ENCODE data around the gene GLB1L2. TPM values are rescaled to one million over a fixed set of nuclear protein-coding genes. Genes with fewer than 3 reads are reported as not detected.

Gene GLB1L2
- total RNA-seq, 1 donor from 2014 or later: 11.9 TPM

DNA sequence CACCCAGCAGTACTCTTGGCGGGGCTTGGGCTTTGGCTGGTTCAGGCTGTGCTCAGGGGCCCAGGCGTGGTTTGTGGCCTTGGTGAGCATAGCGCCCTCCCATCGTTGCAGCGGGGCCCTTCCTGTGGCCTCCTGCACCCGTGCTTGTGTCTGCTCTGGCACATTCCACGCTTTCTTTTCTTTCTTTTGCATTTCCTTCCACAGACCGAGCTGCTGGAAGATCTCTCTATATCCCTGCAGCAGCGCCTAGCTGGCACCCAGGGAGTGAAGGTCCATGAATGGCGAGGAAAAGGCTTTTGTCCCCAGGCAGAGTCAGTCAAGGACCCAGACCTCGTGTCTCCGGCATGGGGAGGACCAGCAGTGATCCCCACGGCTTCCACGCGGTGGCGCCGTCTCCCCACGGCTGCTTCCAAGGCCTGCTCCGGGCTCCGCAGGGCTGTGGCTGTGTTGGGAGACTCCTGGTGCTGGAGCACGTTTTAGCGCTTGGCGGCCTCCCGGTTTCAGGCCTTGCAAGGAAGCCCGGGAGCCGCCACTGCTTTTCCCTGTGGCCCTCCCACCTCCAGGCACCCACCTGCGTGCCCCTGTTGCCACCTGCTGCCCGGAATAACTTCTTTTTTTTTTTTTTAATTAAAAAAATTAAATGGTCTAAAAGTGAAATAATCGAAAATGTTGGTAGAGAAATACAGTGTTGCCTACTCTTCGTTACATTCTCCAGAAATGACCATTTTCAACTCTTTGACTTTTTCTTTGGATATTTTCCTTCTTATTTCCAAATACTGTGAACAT, 28.5 kb downstream of the GLB1L2 start:
- no peaks in the 10 kb centered on the region for H3K9me3 Mint-ChIP-seq (ENCODE audit: low read depth)
- TF ChIP-seq, protein P1, sequence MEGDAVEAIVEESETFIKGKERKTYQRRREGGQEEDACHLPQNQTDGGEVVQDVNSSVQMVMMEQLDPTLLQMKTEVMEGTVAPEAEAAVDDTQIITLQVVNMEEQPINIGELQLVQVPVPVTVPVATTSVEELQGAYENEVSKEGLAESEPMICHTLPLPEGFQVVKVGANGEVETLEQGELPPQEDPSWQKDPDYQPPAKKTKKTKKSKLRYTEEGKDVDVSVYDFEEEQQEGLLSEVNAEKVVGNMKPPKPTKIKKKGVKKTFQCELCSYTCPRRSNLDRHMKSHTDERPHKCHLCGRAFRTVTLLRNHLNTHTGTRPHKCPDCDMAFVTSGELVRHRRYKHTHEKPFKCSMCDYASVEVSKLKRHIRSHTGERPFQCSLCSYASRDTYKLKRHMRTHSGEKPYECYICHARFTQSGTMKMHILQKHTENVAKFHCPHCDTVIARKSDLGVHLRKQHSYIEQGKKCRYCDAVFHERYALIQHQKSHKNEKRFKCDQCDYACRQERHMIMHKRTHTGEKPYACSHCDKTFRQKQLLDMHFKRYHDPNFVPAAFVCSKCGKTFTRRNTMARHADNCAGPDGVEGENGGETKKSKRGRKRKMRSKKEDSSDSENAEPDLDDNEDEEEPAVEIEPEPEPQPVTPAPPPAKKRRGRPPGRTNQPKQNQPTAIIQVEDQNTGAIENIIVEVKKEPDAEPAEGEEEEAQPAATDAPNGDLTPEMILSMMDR (IDR thresholded peaks at IDR 0.05; ENCODE audit: unreplicated experiment): peak; percentile 95
- H3K36me3 Mint-ChIP-seq (ENCODE audit: insufficient read depth): no peaks in the 10 kb centered on the region
- peak; percentile 92 for DNase-seq (ENCODE audit: low spot score, unreplicated experiment)
- H3K27me3 Mint-ChIP-seq: peaks cover 14% of the 10 kb centered on the region
- no peak overlapping the region for H3K27ac Mint-ChIP-seq
- H3K4me1 Mint-ChIP-seq (ENCODE audit: low read depth): peaks cover 3% of the 10 kb centered on the region
- H3K4me3 Mint-ChIP-seq (ENCODE audit: low read depth): no peak overlapping the region

DNA sequence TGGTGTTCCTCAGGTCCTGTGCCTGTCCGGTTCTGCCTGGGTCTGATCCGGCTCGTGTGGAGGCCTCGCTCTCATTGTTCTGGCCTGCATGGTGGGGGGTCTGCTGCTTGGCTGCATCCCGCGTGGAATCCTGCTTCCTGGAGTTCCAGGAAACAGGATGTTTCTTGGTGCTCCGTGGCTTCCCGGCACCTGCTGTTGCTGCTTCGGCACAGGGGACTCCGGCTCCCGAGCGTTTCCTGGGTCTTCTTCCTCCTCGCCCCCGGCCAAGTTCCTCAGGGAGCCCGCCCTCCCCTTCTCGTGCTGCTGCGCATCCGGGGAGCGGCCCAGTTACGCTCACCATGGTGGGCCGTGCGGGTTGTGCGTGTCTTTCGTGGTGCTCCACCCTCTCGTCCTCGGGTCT, 29.9 kb downstream of the GLB1L2 start:
- TF ChIP-seq, protein P1 (IDR thresholded peaks at IDR 0.05; ENCODE audit: unreplicated experiment): no peak
- H3K9me3 Mint-ChIP-seq (ENCODE audit: low read depth): no peaks in the 10 kb centered on the region
- no peaks in the 10 kb centered on the region for H3K36me3 Mint-ChIP-seq (ENCODE audit: insufficient read depth)
- no peak for DNase-seq (ENCODE audit: low spot score, unreplicated experiment)
- H3K27ac Mint-ChIP-seq: no peak overlapping the region
- H3K4me3 Mint-ChIP-seq (ENCODE audit: low read depth): no peak overlapping the region
- H3K4me1 Mint-ChIP-seq (ENCODE audit: low read depth): peaks cover 3% of the 10 kb centered on the region
- H3K27me3 Mint-ChIP-seq: peaks cover 14% of the 10 kb centered on the region

DNA sequence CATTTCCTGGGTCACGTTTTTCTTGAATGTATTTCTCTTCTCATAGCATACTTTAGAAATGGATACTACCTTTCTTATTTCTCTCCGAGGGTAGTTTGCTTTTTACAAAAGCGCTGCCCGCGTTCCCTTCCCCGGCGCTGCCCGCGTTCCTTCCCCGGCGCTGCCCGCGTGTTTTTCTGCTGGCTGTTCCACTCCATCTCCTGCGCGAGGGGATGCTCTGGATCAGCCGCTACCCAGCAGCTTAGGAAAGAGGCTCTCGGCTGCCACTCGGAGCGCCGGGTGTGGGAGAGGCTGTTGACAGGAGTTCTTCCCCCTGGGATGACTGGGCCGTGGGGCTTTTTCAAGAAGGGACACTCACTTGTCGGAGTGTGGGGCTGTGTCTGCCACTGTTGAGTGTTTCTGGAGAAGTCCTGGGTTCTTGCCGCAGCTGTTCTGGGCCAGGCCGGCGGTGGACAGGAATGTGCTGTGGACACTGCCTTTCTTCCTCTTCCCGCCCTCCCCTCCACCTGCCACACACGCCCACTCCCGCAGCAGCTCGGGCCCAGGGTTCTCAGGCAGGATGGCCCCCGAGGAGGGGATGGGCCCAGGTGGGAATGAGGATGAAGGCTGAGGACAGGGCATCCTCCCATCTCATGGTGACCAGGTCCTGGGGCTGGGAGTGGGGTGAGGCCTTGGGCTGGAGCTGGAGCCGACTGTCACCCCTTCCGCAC, 30.6 kb downstream of the GLB1L2 start:
- peaks cover 3% of the 10 kb centered on the region for H3K4me1 Mint-ChIP-seq (ENCODE audit: low read depth)
- TF ChIP-seq, protein P1 (IDR thresholded peaks at IDR 0.05; ENCODE audit: unreplicated experiment): no peak
- no peaks in the 10 kb centered on the region for H3K36me3 Mint-ChIP-seq (ENCODE audit: insufficient read depth)
- no peak for DNase-seq (ENCODE audit: low spot score, unreplicated experiment)
- H3K4me3 Mint-ChIP-seq (ENCODE audit: low read depth): no peak overlapping the region
- H3K27me3 Mint-ChIP-seq: peaks cover 14% of the 10 kb centered on the region
- no peaks in the 10 kb centered on the region for H3K9me3 Mint-ChIP-seq (ENCODE audit: low read depth)
- H3K27ac Mint-ChIP-seq: no peak overlapping the region

DNA sequence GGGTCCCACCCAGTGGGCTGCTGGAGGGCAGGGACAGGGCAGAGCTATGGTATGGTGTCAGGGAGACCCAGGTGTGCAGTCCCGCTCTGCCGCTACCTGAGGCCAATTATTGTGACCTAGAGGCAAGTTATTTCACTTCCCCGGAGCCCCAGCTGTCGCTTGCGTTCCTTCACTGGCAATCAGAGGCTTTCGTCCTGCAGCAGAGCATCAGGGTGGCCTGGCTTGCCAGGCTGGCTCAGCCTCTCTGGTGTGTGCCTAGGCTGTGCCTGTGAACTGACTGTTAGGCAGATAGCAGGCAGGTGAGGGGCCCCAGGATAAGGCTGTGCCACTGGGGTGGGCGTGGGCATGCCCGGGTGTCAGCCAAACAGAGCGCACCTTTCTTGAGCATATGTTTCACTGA, 31.4 kb downstream of the GLB1L2 start:
- H3K4me3 Mint-ChIP-seq (ENCODE audit: low read depth): no peak overlapping the region
- no peaks in the 10 kb centered on the region for H3K36me3 Mint-ChIP-seq (ENCODE audit: insufficient read depth)
- TF ChIP-seq, protein P1 (IDR thresholded peaks at IDR 0.05; ENCODE audit: unreplicated experiment): no peak
- H3K9me3 Mint-ChIP-seq (ENCODE audit: low read depth): no peaks in the 10 kb centered on the region
- H3K4me1 Mint-ChIP-seq (ENCODE audit: low read depth): peaks cover 3% of the 10 kb centered on the region
- peaks cover 14% of the 10 kb centered on the region for H3K27me3 Mint-ChIP-seq
- H3K27ac Mint-ChIP-seq: no peak overlapping the region
- DNase-seq (ENCODE audit: low spot score, unreplicated experiment): no peak

DNA sequence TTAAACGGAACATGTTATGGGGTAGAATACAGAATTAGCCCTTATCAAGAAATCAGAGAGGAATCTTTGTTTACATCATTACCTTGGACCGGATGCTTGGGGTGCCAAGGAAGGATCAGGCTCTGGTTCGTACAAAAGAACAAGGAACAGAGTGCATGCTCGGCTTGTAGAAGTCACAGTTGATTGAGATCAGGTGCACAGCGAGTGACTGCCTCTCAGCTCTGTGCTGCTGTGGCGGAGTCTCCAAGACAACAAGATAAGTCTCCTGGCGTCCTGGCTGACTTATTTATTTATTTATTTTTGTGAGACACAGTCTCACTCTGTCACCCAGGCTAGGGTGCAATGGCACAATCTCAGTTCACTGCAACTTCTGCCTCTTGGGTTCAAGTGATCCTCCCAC, 31.8 kb downstream of the GLB1L2 start:
- Mint-ChIP-seq H3K36me3 (ENCODE audit: insufficient read depth) (no peaks in the 10 kb centered on the region), H3K27ac (no peak overlapping the region), H3K4me1 (ENCODE audit: low read depth) (peaks cover 3% of the 10 kb centered on the region), H3K27me3 (peaks cover 14% of the 10 kb centered on the region), H3K4me3 (ENCODE audit: low read depth) (no peak overlapping the region), H3K9me3 (ENCODE audit: low read depth) (no peaks in the 10 kb centered on the region)
- TF ChIP-seq, protein P1 (IDR thresholded peaks at IDR 0.05; ENCODE audit: unreplicated experiment): no peak
- DNase-seq (ENCODE audit: low spot score, unreplicated experiment): no peak

All from progenitor cell of endocrine pancreas (in vitro differentiated cells).